GM12878 (cell line): ENCODE measurements around the gene PEX26. TPM values are rescaled to one million over a fixed set of nuclear protein-coding genes. Genes with fewer than 3 reads are reported as not detected.

ENCODE experiments used
- ATAC-seq: fragments of 200-7000 bp; cut with Tn5 transposase; 3 replicates; pipeline ENCODE4 v1.9.1; 2020; ENCODE audit warnings: mild to moderate bottlenecking, moderate library complexity
- BruUV-seq: library from RNA; stranded (reverse); fragments of 400-500 nt; replicated peaks from 2 replicates; lab custom pipeline; 2021; lab: Mats Ljungman, UMichigan
- CTCF ChIA-PET: fragments of 300-600 bp; sonication (Branson Sonifier 250); formaldehyde crosslinking; extraction: SDS; loops from one replicate; lab custom pipeline; 2021; ENCODE audit warnings: inconsistent platforms; lab: Yijun Ruan, JAX
- POLR2A ChIA-PET: fragments of 350-600 bp; formaldehyde crosslinking; extraction: SDS; loops from one replicate; lab custom pipeline; 2021; ENCODE audit warnings: inconsistent platforms; lab: Charles Lee
- RAD21 ChIA-PET: fragments of 300-600 bp; sonication (Branson Sonifier 250); formaldehyde crosslinking; loops from one replicate; lab custom pipeline; 2023; ENCODE audit warnings: antibody characterized with exemption; ENCODE audit not compliant: unreplicated experiment; lab: Charles Lee
- SMC1A ChIA-PET: fragments of 300-600 bp; sonication (Branson Sonifier 250); formaldehyde crosslinking; loops from one replicate; lab custom pipeline; 2023; ENCODE audit not compliant: unreplicated experiment, uncharacterized antibody; lab: Charles Lee
- DNase-seq: peaks from one replicate; pipeline ENCODE4 v3.0.0-alpha.2; 2011; ENCODE audit warnings: low read depth, low spot score
- FAIRE-seq: peaks from 3 replicates; lab custom pipeline; 2011; peaks lifted over from hg19 to GRCh38; lab: Jason Lieb, UNC
- H2AFZ ChIP-seq: 2 replicates; pipeline ENCODE4 v1.6.0; 2011; ENCODE audit warnings: low read depth, low read length, control low read depth; ENCODE audit not compliant: control insufficient read depth
- H3K27ac ChIP-seq: 2 replicates; pipeline ENCODE4 v1.5.1; 2011; ENCODE audit warnings: control low read depth; ENCODE audit not compliant: control insufficient read depth, insufficient read depth
- H3K27me3 ChIP-seq, 2 experiments: replicated peaks in 1 of 2; 2 replicates each; pipeline versions ENCODE4 v1.6.0 to v1.6.1; 2011; ENCODE audit warnings: low read length in 1 of 2; ENCODE audit not compliant: control insufficient read depth in 2 of 2, insufficient read depth in 2 of 2
- H3K36me3 ChIP-seq, 2 experiments: 2 replicates each; pipeline ENCODE4 v1.5.1; 2011; ENCODE audit warnings: low read length in 1 of 2; ENCODE audit not compliant: control insufficient read depth in 2 of 2, insufficient read depth in 2 of 2
- H3K4me1 ChIP-seq: 2 replicates; pipeline ENCODE4 v1.6.1; 2011; ENCODE audit warnings: mild to moderate bottlenecking, low read length, moderate library complexity, mixed read lengths; ENCODE audit not compliant: control insufficient read depth, insufficient read depth
- H3K4me2 ChIP-seq: 2 replicates; pipeline ENCODE4 v1.6.0; 2011; ENCODE audit warnings: control low read depth; ENCODE audit not compliant: control insufficient read depth, insufficient read depth
- H3K4me3 ChIP-seq: fragments of 200-600 bp; sonication (generic); 2 replicates; pipeline ENCODE4 v1.5.1; 2016
- H3K79me2 ChIP-seq: 2 replicates; pipeline ENCODE4 v1.6.0; 2011; ENCODE audit warnings: low read length; ENCODE audit not compliant: control insufficient read depth, insufficient read depth
- H3K9ac ChIP-seq: 2 replicates; pipeline ENCODE4 v1.8.0; 2011; ENCODE audit warnings: low read length, control low read depth, mixed read lengths; ENCODE audit not compliant: control insufficient read depth, insufficient read depth
- H3K9me3 ChIP-seq: replicated peaks from 3 replicates; pipeline ENCODE4 v1.5.1; 2011; ENCODE audit warnings: mild to moderate bottlenecking, low read length; ENCODE audit not compliant: control insufficient read depth, insufficient read depth
- H4K20me1 ChIP-seq: 2 replicates; pipeline ENCODE4 v1.6.0; 2011; ENCODE audit not compliant: control insufficient read depth, insufficient read depth
- EP300 ChIP-seq, 2 experiments: fragments of 150-350 bp in 1 of 2; IDR thresholded peaks; 2 replicates each; pipeline ENCODE4 v1.6.1; 2011 to 2012; ENCODE audit warnings: low read depth in 2 of 2, low read length in 2 of 2, borderline replicate concordance in 1 of 2, improper control_type of control experiment in 1 of 2, inconsistent platforms in 1 of 2; ENCODE audit not compliant: control insufficient read depth in 1 of 2
- JUNB ChIP-seq: IDR thresholded peaks from 2 replicates; pipeline ENCODE4 v1.6.1; 2016; ENCODE audit warnings: antibody characterized with exemption, mild to moderate bottlenecking
- TARDBP ChIP-seq: IDR thresholded peaks from 2 replicates; pipeline ENCODE4 v1.6.1; 2016; ENCODE audit warnings: borderline replicate concordance
- WGBS: methylation state at CpG from one replicate; pipeline ENCODE4 v1.1.6; 2016; ENCODE audit warnings: low lambda C conversion rate; ENCODE audit not compliant: insufficient replicate concordance, insufficient coverage; ENCODE audit errors: missing lambda C conversion rate; 5-methylcytosine and 5-hydroxymethylcytosine counted together
- in situ Hi-C: fragments of 300-500 bp; cut with MboI; formaldehyde crosslinking; loops from 9 replicates; pipeline ENCODE4 v1.14.3; 2018; ENCODE audit warnings: mixed read lengths
- intact Hi-C: fragments of 100-400 bp; cut with micrococcal nuclease; formaldehyde crosslinking; loops from one replicate; pipeline ENCODE4 v1.14.2; 2022; ENCODE audit not compliant: unreplicated experiment
- polyA plus RNA-seq, 11 experiments: library from polyadenylated mRNA; depleted of rRNA in 4 of 11; unstranded in 6 of 11; stranded (reverse) in 5 of 11; fragments of >200 nt; fragmentation: Nextera tagmentation in 4 of 11; fragmentation: Illumina TruSeq in 1 of 11; extraction: Ambion mirVana in 4 of 11; extraction: Trizol in 1 of 11; gene quantifications; 1 replicate in 1 of 11; 2 replicates in 10 of 11; pipeline versions ENCODE4 v1.2.1 to v1.2.3, GENCODE V29; 2011 to 2016; ENCODE audit warnings: inconsistent platforms in 2 of 11, missing spikeins in 2 of 11, low read depth in 1 of 11
- total RNA-seq, 4 experiments: library from RNA; depleted of rRNA in 3 of 4; stranded (reverse); fragments of >200 nt in 3 of 4; fragmentation: Illumina TruSeq in 1 of 4; extraction: Trizol in 1 of 4; gene quantifications; 2 replicates each; pipeline versions ENCODE4 v1.2.1 to v1.2.3, GENCODE V29; 2013 to 2021
- TF ChIP-seq, protein P1 (sequence below), 3 experiments: IDR thresholded peaks in 2 of 3; conservative IDR thresholded peaks in 1 of 3; 2 replicates each; pipeline ENCODE4 v1.5.1; 2011; ENCODE audit warnings: low read depth in 3 of 3, low read length in 3 of 3, mild to moderate bottlenecking in 3 of 3, control low read depth in 2 of 3, moderate library complexity in 2 of 3, inconsistent platforms in 1 of 3, mixed read lengths in 1 of 3; ENCODE audit not compliant: control insufficient read depth in 2 of 3, insufficient read depth in 1 of 3; ENCODE audit errors: extremely low read depth in 1 of 3

Gene PEX26
- total and polyA plus RNA-seq, 10 of the 15 experiments (the other 5 are each of a cell fraction or from before 2014, with no cell fraction given): 0.79 to 50.8 (median 22.4) TPM

DNA sequence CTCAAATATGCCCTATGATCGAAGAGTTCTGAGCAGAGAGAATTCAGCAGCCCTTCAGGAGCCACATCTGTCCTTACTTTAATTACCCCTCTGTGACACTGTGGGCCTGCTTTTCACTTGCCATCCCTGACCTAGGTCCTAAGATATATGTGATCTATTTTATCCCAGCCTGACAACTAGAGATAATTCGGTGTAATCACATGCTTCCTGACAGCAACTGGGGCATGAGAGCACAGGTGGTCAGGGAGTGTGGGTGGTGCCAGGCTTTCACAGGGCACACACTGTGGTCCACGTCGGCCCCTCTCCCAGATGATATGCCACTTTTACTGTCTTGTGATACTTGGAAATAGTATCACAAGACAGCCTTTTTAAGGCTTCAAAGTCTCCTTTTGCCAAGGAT lies 36.7 kb downstream of the PEX26 start:
- Histone ChIP-seq H3K4me1 (peaks cover 23% of the 10 kb centered on the region), H3K36me3 (no peaks in the 10 kb centered on the region), H3K9ac (no peak overlapping the region), H3K4me2 (no peak overlapping the region; the same call in 1 of the 2 replicates), H3K27ac (no peak overlapping the region), H4K20me1 (no peaks in the 10 kb centered on the region), H3K4me3 (no peak overlapping the region), H3K27me3 (no peaks in the 10 kb centered on the region; a peak in 1 of 4 replicates), H3K79me2 (peaks cover 28% of the 10 kb centered on the region), H3K9me3 (no peaks in the 10 kb centered on the region; the same call in 1 of the 3 replicates), H2AFZ (no peak overlapping the region)
- intact Hi-C loops (no loop called here), in situ Hi-C loops (no loop called here)
- no TSS peak for BruUV-seq
- FAIRE-seq: no peak
- no peak for ATAC-seq
- DNase-seq: no peak
- TF ChIP-seq, protein P1, sequence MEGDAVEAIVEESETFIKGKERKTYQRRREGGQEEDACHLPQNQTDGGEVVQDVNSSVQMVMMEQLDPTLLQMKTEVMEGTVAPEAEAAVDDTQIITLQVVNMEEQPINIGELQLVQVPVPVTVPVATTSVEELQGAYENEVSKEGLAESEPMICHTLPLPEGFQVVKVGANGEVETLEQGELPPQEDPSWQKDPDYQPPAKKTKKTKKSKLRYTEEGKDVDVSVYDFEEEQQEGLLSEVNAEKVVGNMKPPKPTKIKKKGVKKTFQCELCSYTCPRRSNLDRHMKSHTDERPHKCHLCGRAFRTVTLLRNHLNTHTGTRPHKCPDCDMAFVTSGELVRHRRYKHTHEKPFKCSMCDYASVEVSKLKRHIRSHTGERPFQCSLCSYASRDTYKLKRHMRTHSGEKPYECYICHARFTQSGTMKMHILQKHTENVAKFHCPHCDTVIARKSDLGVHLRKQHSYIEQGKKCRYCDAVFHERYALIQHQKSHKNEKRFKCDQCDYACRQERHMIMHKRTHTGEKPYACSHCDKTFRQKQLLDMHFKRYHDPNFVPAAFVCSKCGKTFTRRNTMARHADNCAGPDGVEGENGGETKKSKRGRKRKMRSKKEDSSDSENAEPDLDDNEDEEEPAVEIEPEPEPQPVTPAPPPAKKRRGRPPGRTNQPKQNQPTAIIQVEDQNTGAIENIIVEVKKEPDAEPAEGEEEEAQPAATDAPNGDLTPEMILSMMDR (IDR thresholded peaks at IDR 0.05 in 2 of 3, conservative IDR thresholded peaks at IDR 0.05 in 1 of 3; ENCODE audit: control insufficient read depth in 2 of 3, extremely low read depth in 1 of 3, insufficient read depth in 1 of 3, low read depth in 3 of 3, low read length in 3 of 3): 0 out of 6 replicates have a peak, but pooled peaks of 1 of the 3 experiments have one; percentile 1
- TF ChIP-seq JUNB (no peak), TARDBP (no peak), EP300 (IDR thresholded peaks at IDR 0.05; ENCODE audit: borderline replicate concordance in 1 of 2, control insufficient read depth in 1 of 2, low read depth in 2 of 2, low read length in 2 of 2) (no peak)
- ChIA-PET RAD21 (interaction anchor here (6.2 kb wide), 1 partner anchor 38 kb away, joined by 34 read pairs; the partner anchor contains the start of gene PEX26), SMC1A (interaction anchor here (1.0 to 1.2 kb wide), 2 partner anchors 35 to 37 kb away, joined by 3 to 5 read pairs; partner anchors contain the start of genes PEX26 and USP18), POLR2A (no interaction called here), CTCF (interaction anchor here (0.9 to 5.9 kb wide), 3 partner anchors 9 to 38 kb away, joined by 3 to 36 read pairs (median 3); partner anchors contain the start of gene PEX26)
- 83% methylated on average over 4 of the region's 4 CpGs for WGBS
